ENCODE results near the gene PTPRN2.

The PTPRN2 gene

GRCh38 chr7:157750291-157750690 lies 837.3 kb downstream of the PTPRN2 start:
- Histone ChIP-seq H3K23ac (ENCODE audit: low read length) (no peak overlapping the region), H2AK5ac (ENCODE audit: low read length) (no peak overlapping the region), H3K4ac (ENCODE audit: low read depth, low read length) (no peak overlapping the region), H2BK15ac (replicated peaks; ENCODE audit: low read depth) (no peak overlapping the region), H3K9ac (ENCODE audit: low read length) (no peak overlapping the region), H4K5ac (ENCODE audit: low read length) (no peak overlapping the region), H3K79me1 (ENCODE audit: low read length) (no peaks in the 10 kb centered on the region), H2BK5ac (ENCODE audit: low read length) (no peak overlapping the region), H3K56ac (ENCODE audit: low read length) (no peak overlapping the region), H3K4me3 (ENCODE audit: low read length) (no peak overlapping the region), H2BK120ac (ENCODE audit: low read depth, low read length) (no peak overlapping the region), H4K8ac (ENCODE audit: low read depth, low read length) (no peak overlapping the region), H3K18ac (ENCODE audit: low read length) (no peak overlapping the region), H3K4me2 (ENCODE audit: low read length) (no peak overlapping the region), H3K4me1 (ENCODE audit: control insufficient read depth, low read depth, low read length) (no peaks in the 10 kb centered on the region), H3K79me2 (ENCODE audit: control insufficient read depth, insufficient read depth, low read length) (no peaks in the 10 kb centered on the region), H3K36me3 (ENCODE audit: control insufficient read depth, insufficient read depth, low read length) (no peaks in the 10 kb centered on the region), H3K27ac (ENCODE audit: low read depth, low read length) (no peak overlapping the region), H3K27me3 (ENCODE audit: insufficient read depth, low read length, poor library complexity) (no peaks in the 10 kb centered on the region)
- no peak for DNase-seq
- no CpG with 5 or more reads among the region's 6 CpGs for WGBS (ENCODE audit: extremely low coverage, insufficient coverage, low lambda C conversion rate)

DNA sequence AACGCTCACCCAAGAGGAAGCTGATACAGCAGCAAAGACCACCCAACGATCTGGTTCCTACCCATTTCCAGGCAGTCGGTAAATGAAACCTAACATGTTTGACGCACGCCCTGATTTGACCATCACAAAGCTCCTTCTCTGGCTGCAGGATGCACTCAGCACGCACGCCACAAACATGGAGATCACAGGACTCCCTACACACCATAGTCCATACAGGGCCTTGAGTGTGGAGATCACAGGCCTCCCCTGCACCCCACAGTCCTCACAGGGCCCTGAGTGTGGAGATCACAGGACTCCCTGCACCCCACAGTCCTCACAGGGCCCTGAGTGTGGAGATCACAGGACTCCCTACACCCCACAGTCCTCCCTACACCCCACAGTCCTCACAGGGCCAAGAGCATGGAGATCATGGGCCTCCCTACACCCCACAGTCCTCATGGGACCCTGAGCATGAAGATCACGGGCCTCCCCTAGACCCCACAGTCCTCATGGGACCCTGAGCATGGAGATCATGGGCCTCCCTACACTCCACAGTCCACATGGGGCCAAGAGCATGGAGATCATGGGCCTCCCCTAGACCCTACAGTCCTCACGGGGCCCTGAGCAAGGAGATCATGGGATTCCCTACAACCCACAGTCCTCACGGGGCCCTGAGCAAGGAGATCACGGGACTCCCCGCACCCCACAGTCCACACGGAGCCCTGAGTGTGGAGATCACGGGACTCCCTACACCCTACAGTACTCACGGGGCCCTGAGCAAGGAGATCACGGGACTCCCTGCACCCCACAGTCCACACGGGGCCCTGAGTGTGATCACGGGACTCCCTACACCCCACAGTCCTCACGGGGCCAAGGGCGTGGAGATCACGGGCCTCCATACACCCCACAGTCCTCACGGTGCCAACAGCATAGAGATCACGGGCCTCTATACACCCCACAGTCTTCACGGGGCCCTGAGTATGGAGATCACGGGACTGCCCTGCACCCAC lies 841.6 kb downstream of the PTPRN2 start:
- WGBS (ENCODE audit: extremely low coverage, insufficient coverage, low lambda C conversion rate), result no CpG with 5 or more reads among the region's 25 CpGs
- H3K79me2 ChIP-seq (ENCODE audit: control insufficient read depth, insufficient read depth, low read length), result no peaks in the 10 kb centered on the region
- H3K56ac ChIP-seq (ENCODE audit: low read length), result no peak overlapping the region
- no peak overlapping the region for H3K18ac ChIP-seq (ENCODE audit: low read length)
- no peak overlapping the region for H3K4ac ChIP-seq (ENCODE audit: low read depth, low read length)
- no peak overlapping the region for H3K9ac ChIP-seq (ENCODE audit: low read length)
- H2BK120ac ChIP-seq (ENCODE audit: low read depth, low read length), result no peak overlapping the region
- H4K8ac ChIP-seq (ENCODE audit: low read depth, low read length), result no peak overlapping the region
- no peaks in the 10 kb centered on the region for H3K4me1 ChIP-seq (ENCODE audit: control insufficient read depth, low read depth, low read length)
- H3K27ac ChIP-seq (ENCODE audit: low read depth, low read length), result no peak overlapping the region
- H3K27me3 ChIP-seq (ENCODE audit: insufficient read depth, low read length, poor library complexity), result no peaks in the 10 kb centered on the region
- H4K5ac ChIP-seq (ENCODE audit: low read length), result no peak overlapping the region
- no peak overlapping the region for H3K4me2 ChIP-seq (ENCODE audit: low read length)
- H2BK5ac ChIP-seq (ENCODE audit: low read length), result no peak overlapping the region
- H3K36me3 ChIP-seq (ENCODE audit: control insufficient read depth, insufficient read depth, low read length), result no peaks in the 10 kb centered on the region
- no peaks in the 10 kb centered on the region for H3K79me1 ChIP-seq (ENCODE audit: low read length)
- H3K23ac ChIP-seq (ENCODE audit: low read length), result no peak overlapping the region
- no peak overlapping the region for H2BK15ac ChIP-seq (replicated peaks; ENCODE audit: low read depth)
- no peak for DNase-seq
- no peak overlapping the region for H2AK5ac ChIP-seq (ENCODE audit: low read length)
- H3K4me3 ChIP-seq (ENCODE audit: low read length), result no peak overlapping the region

- Histone ChIP-seq H3K56ac (ENCODE audit: low read length) (no peak overlapping the region), H3K27me3 (ENCODE audit: insufficient read depth, low read length, poor library complexity) (no peaks in the 10 kb centered on the region), H3K4ac (ENCODE audit: low read depth, low read length) (no peak overlapping the region), H3K4me1 (ENCODE audit: control insufficient read depth, low read depth, low read length) (no peaks in the 10 kb centered on the region), H3K79me2 (ENCODE audit: control insufficient read depth, insufficient read depth, low read length) (no peaks in the 10 kb centered on the region), H4K5ac (ENCODE audit: low read length) (no peak overlapping the region), H3K27ac (ENCODE audit: low read depth, low read length) (no peak overlapping the region), H2AK5ac (ENCODE audit: low read length) (no peak overlapping the region), H3K4me2 (ENCODE audit: low read length) (no peak overlapping the region), H3K79me1 (ENCODE audit: low read length) (no peaks in the 10 kb centered on the region), H2BK15ac (replicated peaks; ENCODE audit: low read depth) (no peak overlapping the region), H2BK5ac (ENCODE audit: low read length) (no peak overlapping the region), H3K9ac (ENCODE audit: low read length) (no peak overlapping the region), H2BK120ac (ENCODE audit: low read depth, low read length) (no peak overlapping the region), H4K8ac (ENCODE audit: low read depth, low read length) (no peak overlapping the region), H3K23ac (ENCODE audit: low read length) (no peak overlapping the region), H3K18ac (ENCODE audit: low read length) (no peak overlapping the region), H3K4me3 (ENCODE audit: low read length) (no peak overlapping the region), H3K36me3 (ENCODE audit: control insufficient read depth, insufficient read depth, low read length) (no peaks in the 10 kb centered on the region)
- no peak for DNase-seq
- WGBS (ENCODE audit: extremely low coverage, insufficient coverage, low lambda C conversion rate), result no CpG with 5 or more reads among the region's 24 CpGs
Observed at GRCh38 chr7:157744786-157745601, 842.6 kb downstream of the PTPRN2 start.

GRCh38 chr7:157743781-157744525 lies 843.7 kb downstream of the PTPRN2 start:
- Histone ChIP-seq H2BK5ac (ENCODE audit: low read length) (no peak overlapping the region), H3K4ac (ENCODE audit: low read depth, low read length) (no peak overlapping the region), H3K36me3 (ENCODE audit: control insufficient read depth, insufficient read depth, low read length) (no peaks in the 10 kb centered on the region), H3K4me3 (ENCODE audit: low read length) (no peak overlapping the region), H3K23ac (ENCODE audit: low read length) (no peak overlapping the region), H3K27me3 (ENCODE audit: insufficient read depth, low read length, poor library complexity) (no peaks in the 10 kb centered on the region), H3K79me1 (ENCODE audit: low read length) (no peaks in the 10 kb centered on the region), H3K9ac (ENCODE audit: low read length) (no peak overlapping the region), H3K4me1 (ENCODE audit: control insufficient read depth, low read depth, low read length) (no peaks in the 10 kb centered on the region), H2BK120ac (ENCODE audit: low read depth, low read length) (no peak overlapping the region), H2BK15ac (replicated peaks; ENCODE audit: low read depth) (no peak overlapping the region), H4K8ac (ENCODE audit: low read depth, low read length) (no peak overlapping the region), H3K27ac (ENCODE audit: low read depth, low read length) (no peak overlapping the region), H3K4me2 (ENCODE audit: low read length) (no peak overlapping the region), H4K5ac (ENCODE audit: low read length) (no peak overlapping the region), H3K18ac (ENCODE audit: low read length) (no peak overlapping the region), H2AK5ac (ENCODE audit: low read length) (no peak overlapping the region), H3K79me2 (ENCODE audit: control insufficient read depth, insufficient read depth, low read length) (no peaks in the 10 kb centered on the region), H3K56ac (ENCODE audit: low read length) (no peak overlapping the region)
- no CpG with 5 or more reads among the region's 29 CpGs for WGBS (ENCODE audit: extremely low coverage, insufficient coverage, low lambda C conversion rate)
- DNase-seq, result no peak

DNA sequence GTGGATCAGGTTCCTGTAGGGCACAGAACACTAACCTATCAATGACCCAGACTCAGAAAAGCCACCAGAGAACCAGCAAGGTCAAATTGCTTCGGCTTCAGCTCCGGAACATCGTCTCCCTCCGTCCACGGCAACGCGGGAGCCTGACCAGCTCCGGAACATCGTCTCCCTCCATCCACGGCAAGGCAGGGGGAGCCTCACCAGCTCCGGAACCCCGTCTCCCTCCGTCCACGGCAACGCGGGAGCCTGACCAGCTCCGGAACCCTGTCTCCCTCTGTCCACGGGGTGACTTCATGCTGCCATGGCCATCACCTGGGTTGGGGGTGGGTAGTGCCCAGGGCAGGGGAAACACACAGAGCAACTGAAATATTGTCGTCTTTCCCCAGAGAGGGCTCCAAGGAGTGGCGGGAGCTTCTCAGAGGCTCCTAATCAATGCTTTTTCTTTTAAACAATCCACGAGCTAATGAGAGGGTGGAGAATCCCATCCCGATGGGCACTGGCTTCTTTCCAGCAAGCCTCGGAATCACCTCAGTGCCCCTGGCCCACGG lies 847.3 kb downstream of the PTPRN2 start:
- Histone ChIP-seq H2BK15ac (replicated peaks; ENCODE audit: low read depth) (no peak overlapping the region), H3K23ac (ENCODE audit: low read length) (no peak overlapping the region), H3K79me2 (ENCODE audit: control insufficient read depth, insufficient read depth, low read length) (no peaks in the 10 kb centered on the region), H3K79me1 (ENCODE audit: low read length) (no peaks in the 10 kb centered on the region), H3K4me3 (ENCODE audit: low read length) (no peak overlapping the region), H3K56ac (ENCODE audit: low read length) (no peak overlapping the region), H3K9ac (ENCODE audit: low read length) (no peak overlapping the region), H3K4me1 (ENCODE audit: control insufficient read depth, low read depth, low read length) (peaks cover 3% of the 10 kb centered on the region), H3K4ac (ENCODE audit: low read depth, low read length) (no peak overlapping the region), H3K36me3 (ENCODE audit: control insufficient read depth, insufficient read depth, low read length) (no peaks in the 10 kb centered on the region), H4K8ac (ENCODE audit: low read depth, low read length) (no peak overlapping the region), H2BK120ac (ENCODE audit: low read depth, low read length) (no peak overlapping the region), H3K4me2 (ENCODE audit: low read length) (no peak overlapping the region), H3K18ac (ENCODE audit: low read length) (no peak overlapping the region), H2AK5ac (ENCODE audit: low read length) (no peak overlapping the region), H2BK5ac (ENCODE audit: low read length) (no peak overlapping the region), H4K5ac (ENCODE audit: low read length) (no peak overlapping the region), H3K27me3 (ENCODE audit: insufficient read depth, low read length, poor library complexity) (no peaks in the 10 kb centered on the region), H3K27ac (ENCODE audit: low read depth, low read length) (no peak overlapping the region)
- WGBS (ENCODE audit: extremely low coverage, insufficient coverage, low lambda C conversion rate), result no CpG with 5 or more reads among the region's 24 CpGs
- no peak for DNase-seq
